ENCODE data around the gene MRPS9.

- no peak for TF ChIP-seq CTCF (conservative IDR thresholded peaks at IDR 0.05)
- TF ChIP-seq ZFX (IDR thresholded peaks at IDR 0.05) = no peak
Measured at GRCh38 chr2:105072039-105072438, 34.2 kb downstream of the MRPS9 start.
